ENCODE measurements around the gene HPCAL1.

GRCh38 chr2:10428924-10429323 lies 126.2 kb downstream of the HPCAL1 start:
- TF ChIP-seq CTCF (conservative IDR thresholded peaks at IDR 0.05; ENCODE audit: low read depth, low read length) (no peak), POLR2A (IDR thresholded peaks at IDR 0.05; ENCODE audit: low read depth, low read length) (no peak), RFX5 (IDR thresholded peaks at IDR 0.05; ENCODE audit: low read depth, low read length) (no peak), NFE2L2 (IDR thresholded peaks at IDR 0.05; ENCODE audit: low read depth, low read length) (no peak), MXI1 (IDR thresholded peaks at IDR 0.05; ENCODE audit: borderline replicate concordance, low read depth, low read length) (no peak), RAD21 (IDR thresholded peaks at IDR 0.05; ENCODE audit: low read length) (no peak), CEBPB (IDR thresholded peaks at IDR 0.05; ENCODE audit: low read depth, low read length) (no peak), MAFK (IDR thresholded peaks at IDR 0.05; ENCODE audit: low read depth, low read length) (no peak), USF2 (IDR thresholded peaks at IDR 0.05; ENCODE audit: low read depth, low read length) (no peak), CHD1 (IDR thresholded peaks at IDR 0.05; ENCODE audit: low read depth, low read length) (no peak)
